GM18868 (cell line): ENCODE measurements around the gene SLC30A2.

Experiments
- ATAC-seq: cut with Tn5 transposase; IDR thresholded peaks from one replicate; pipeline ENCODE4 v1.9.1; 2021; ENCODE audit warnings: mild to moderate bottlenecking, moderate library complexity; ENCODE audit not compliant: unreplicated experiment

SLC30A2 gene

DNA sequence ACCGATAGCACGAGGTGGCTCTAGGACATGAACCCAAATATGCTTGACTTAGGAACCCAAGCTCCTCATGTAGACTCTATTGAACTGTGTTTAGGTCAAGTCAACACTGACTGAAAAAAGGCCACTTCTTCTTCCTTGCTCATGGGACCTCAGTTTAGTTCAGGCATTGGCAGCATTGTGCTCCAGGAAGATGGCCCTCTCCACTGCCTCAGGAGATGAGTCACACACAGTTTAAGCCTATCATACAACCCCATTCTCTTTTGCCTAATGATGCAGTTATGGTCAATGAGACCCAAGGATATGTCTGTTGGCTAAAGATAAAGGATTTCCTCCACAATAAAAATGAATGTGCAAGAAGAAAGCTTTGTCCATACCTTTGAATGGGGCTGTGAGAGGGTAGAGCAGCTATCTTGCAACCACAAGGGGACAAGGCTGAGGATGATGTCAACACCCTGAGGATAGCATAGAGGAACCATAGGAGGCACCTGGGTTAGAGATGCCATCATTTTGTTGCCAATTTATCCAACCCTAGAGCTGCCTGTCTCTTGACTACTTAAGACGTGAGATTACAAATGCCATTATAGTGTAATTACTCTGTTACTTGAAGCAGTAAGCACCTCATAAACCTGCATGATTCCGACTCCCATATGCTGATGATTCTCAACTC, 24.5 kb upstream of the SLC30A2 start:
- no peak for ATAC-seq

DNA sequence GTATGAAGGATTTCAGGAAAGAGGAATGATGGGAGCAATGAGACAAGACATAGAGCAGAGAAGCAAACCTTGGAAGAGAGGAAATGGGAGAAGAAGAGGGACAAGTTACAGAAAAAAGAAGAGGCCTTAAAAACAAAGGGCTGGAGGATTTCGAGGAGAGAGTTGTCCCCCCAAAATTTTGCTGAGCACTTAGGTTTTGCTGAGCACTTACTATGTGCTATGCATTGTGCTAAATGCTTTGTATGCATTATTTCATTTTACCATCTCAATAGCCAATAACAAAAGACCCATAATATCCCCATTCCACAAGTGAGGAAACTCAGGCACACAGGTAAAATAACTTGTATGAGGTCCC, 24.0 kb upstream of the SLC30A2 start:
- ATAC-seq: no peak

DNA sequence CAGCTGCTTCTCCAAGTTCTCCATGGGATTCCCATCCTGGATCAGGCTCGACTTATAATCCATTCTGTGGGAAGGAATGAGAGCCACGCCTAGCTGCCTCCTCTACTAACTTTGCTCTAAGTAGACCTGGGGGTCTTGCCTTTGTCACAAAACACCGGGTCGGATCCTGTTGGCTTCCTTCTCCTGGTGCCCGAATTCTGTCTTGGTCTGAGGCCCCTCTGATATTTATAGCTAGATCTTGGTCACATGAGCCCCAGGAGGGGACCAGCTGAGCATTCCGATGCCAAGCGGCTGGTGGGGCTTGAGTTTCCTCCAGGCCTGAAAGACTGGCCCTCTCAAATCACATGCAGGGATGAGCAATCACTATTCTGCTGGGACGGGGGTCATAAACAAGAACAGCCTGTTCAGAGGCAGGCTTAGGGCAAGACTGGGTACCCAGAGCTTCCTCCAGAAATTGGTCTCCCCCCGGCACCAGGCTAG, 21.6 kb upstream of the SLC30A2 start, which contains the start of gene TRIM63:
Gene TRIM63 (minus strand): TSS at position 199 of the 480 bp plus-strand sequence. CDS start 136 bp downstream, at position 63.
- ATAC-seq: no peak

DNA sequence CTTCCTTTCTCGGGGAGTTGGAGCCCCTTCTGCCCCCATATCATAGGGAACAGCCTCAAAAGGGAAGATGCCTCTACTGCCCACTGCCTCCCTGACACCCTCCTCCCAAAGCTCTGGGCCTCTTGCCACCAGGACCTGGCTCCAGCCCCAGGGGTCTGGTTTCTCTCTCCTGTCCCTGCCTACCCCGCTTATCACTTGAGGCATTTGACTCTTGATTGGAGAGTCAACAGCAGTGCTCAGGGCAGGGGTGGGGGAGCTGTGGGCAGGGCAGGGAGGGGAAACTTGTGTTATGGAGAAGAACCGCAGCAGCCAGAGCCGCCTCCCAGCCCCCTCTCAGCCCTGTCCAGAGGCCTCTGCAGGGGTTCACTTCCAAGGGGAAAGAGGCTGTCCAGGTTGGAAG, 20.9 kb upstream of the SLC30A2 start:
- no peak for ATAC-seq

DNA sequence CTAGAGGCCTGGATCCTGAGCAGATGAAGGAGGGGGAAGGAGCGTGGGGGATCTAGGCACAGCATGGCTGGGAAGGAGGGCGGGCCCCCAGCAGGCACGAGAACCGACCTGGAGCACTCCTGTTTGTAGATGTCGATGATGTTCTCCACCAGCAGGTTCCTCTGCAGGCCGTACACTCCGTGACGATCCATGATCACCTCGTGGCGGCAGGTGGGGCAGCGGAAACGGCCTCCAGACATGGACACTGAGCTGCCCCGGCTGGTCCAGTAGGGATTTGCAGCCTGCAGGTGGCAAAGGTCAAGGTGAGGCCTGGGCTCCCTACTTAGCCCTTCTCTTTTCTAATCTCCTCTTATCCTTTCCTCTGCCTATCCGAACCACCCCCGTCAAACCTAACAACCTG, 20.2 kb upstream of the SLC30A2 start:
- ATAC-seq: no peak

DNA sequence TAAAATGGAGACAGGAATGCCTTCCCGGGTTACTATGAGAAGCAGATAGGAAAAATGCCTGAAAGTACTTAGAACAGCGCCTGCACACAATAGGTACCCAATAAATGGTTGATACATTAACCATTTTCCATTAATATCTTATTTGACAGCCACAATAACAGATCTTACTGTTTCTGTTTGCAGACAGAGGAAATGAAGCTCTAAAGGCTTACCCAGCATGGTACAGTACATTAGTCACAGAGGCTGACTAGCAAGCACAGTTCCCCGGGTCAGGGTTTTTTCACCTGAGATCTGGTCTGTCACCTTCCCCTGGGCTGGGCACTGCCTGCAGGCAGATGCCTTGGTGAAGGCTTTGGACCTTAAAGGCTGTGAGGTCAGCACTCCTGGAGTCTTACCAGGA, 18.6 kb upstream of the SLC30A2 start:
- no peak for ATAC-seq

DNA sequence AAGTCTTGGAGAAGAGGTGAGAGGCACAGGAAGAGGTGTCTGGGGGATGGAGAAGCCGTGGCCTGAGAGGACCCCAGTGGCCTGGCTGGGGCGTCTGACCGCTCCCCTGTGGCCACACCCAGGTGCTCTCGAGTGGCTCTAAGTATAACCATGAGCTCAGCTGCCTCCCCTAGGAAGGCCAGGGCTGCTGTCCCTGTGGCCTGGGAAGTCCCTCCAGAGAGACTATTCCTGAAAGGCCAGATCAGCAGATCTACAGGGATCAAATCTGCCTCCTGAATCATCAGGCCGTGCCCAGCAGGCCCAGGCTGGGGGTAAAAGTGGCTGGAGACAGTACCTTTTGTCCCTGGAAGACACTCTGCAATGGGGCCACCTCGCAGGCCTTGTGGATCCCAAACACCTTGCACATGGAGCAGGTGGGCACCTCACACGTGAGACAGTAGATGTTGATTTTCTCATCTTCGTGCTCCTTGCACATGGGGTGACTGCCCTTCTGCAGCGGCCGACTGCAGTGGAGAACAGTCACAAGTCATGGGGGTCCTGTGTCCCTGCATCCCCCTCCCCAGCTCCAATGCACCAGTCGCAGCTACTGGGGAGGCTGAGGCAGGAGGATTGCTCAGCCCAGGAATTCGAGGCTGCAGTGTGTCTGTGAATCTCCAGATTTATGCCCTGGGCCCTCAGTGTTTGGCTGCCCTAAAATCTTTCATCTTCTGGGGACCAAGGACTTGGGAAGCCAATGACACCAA, 15.1 kb upstream of the SLC30A2 start:
- no peak for ATAC-seq

DNA sequence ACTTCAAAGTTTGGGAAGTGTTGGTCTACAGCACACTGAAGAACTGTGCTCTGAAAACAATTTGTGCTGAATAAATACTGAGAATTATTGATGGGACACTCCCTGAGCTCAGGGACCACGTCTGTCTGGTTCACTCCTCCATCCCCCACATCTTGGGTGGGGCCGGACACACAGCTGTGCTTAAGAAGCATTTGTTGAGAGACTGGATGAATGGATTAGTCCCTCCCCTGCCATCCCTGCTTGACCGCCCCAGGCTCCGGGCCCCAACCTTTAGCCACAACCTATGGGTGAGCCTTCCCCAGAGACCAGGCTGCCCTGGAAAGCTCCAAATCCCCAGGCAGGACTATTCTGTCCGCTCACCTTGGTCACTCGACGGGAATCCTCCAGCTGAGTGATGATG, 14.0 kb upstream of the SLC30A2 start:
- ATAC-seq: no peak

DNA sequence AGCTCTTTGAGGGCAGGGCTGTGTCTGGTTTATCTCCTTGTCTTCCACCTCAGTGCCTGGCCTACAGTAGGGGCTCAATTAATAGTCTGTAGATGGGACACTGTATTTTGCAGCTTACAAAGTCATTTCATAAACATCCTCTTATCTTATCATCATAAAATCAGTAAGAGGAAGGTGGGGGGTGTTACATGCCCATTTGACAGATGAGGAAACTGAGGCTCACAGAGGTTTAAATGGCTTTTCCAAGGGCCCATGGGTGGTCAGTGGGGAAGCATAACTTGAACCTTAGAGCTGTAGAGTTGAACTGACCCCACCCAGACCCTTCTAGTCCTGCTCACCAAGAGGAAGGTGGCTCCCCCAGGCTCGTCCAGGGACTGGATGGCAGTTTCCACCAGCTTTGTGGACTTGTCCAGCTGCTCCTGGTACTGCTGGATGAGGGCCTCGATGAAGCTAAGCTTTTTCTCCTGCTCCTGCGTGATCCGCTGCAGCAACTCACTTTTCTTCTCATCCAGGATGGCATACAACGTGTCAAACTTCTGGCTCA, 12.2 kb upstream of the SLC30A2 start:
- ATAC-seq: no peak

DNA sequence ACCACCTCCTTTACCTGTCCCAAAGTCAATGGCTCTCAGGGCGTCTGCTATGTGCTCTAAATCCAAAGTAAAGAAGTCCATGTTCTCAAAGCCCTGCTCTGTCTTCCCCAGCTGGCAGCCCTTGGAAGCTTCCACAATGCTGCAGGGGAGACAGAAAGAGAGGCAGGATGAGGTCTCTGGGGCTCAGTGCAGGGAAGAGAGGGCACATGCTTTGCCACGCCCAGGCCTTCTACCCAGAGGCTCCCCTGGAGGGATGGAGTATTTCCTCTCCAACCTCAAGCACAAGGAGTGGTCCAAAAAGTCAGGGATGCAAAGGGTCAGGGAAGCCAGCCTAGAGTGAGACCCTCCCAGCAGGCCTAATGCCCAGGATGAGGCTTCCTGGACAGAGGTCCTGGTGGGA, 11.3 kb upstream of the SLC30A2 start:
- no peak for ATAC-seq

DNA sequence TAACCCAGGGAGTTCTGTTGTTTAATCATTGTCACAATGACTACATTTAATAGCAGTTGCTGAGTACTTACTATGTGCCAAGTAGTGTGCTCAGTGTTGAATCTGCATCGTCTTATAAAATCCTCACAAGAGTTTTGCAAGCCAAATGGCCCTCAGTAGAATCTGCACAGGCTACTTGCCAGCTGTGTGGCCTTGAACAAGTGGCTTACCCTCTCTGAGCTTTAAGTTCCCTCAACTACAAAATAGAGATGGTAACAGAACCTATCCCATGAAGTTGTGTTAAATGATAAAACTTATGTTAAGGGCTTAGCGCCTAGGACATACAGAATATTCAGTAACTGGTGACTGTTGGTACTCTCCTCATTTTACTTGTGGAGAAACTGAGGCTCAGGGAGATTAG, 9.1 kb upstream of the SLC30A2 start:
- no peak for ATAC-seq

DNA sequence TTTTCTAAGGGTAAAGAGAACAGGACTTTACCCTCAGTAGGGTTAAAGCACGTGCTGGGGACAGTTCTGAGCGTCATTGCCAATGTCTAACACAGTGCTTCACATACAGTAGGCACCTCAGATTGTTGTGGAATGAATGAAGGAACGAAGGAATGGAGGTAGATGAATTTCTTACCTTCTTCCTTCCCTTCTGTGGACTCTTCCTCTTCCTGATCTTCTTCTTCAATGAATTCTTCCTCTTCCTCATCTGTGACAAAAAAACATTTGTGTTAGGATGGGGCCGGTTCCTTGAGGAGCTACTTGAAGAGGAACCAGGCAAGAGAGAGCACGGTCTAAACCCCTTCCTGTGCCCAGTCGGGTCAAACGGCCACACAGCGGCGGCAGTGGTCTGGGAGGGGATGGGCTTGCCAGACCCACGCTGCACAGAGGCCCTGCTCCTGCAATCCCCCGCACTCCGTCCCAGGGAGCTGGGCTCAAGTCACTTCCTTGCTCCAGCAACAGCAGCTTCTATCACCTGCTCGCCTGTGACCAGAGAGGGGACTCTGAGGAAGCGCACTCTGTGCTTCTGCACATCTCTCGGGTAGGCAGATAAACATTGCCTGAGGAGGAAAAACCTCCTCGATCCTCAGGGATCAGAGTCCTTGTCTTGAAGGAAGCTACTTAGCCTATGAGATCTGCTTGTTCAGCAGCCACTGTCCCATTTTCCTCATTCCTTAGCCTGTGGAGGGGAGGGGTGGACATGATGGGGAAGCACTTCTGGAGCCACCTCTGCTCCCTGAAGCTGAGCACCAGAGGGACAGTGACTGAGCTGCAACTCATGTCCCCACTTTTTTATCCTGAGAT, 8.0 kb upstream of the SLC30A2 start:
- ATAC-seq: no peak

DNA sequence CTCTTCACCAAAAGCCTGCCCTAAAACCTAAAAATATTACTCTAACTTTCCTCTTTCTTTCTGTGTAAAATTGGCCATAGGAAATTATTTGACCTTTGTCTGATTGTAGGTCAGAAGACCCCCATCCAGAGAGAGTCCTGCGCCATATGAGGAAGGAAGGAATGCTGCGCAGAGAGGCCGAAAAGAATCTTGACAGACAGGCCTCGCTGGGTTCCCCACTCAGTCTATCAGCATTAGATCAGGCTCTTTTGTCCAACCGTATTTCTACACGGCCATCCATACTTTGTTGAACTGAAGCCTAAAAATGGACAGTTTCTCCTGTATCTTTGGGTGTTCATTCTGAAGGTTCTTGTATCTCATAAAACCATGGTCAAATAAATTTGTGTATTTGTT, 4.3 kb upstream of the SLC30A2 start:
- no peak for ATAC-seq

DNA sequence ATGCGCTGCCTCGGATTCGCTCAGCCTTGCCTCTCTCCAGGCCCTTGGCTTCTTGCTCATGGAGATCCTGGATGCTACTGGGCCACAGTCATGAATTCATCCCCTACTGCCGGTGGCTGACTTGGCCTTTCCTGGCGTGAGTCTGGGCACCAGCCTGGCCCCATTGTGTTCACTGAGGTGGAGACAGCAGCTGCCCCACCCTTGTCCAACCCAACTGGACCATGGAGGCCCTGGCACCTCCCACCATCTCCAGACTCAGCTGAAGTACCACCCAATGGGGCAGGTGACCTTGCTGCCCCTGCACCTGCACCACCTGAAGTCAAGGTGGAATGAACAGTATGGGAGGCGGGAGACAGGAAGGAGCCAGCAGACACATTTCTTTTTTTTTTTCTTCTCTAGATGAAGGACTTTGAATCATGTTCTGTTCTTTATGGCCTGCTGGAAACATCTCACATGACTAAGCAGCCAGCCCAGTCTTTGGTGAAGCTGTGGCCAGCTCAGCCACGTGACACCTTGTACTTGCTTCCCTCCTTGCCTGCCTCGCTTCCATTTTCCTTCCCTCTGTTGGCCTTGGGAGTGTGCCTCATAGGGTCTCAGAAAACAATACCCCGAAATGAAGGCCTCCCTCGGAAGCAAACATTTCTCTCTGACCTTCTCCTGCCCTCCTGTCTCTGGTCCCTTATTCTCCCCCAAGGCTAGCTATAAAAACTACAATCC, 3.8 kb upstream of the SLC30A2 start:
- no peak for ATAC-seq

DNA sequence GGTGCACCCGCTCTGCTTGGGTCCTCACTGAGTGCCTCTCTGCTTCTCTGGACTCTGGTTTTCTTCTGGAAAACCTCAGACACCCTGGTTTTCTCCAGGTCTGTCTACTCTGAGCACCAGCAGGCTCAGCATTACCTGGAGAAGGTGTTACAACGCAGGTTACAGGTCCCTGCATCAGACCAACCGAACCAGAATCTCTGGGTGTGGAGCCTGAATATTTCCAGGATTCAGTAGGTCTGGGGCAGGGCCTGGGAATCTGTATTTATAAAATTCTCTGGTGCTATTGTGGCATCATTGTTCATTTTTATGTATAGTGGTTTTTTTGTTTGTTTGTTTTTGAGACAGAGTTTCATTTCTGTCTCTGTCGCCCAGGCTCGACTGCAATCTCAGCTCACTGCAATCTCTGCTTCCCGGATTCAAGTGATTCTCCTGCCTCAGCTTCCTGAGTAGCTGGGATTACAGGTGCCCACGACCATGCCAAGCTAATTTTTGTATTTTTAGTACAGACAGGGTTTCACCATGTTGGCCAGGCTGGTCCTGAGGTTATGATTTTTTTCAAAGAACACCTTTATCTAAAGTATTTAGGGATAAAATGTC, 1.5 kb upstream of the SLC30A2 start:
- ATAC-seq: no peak

DNA sequence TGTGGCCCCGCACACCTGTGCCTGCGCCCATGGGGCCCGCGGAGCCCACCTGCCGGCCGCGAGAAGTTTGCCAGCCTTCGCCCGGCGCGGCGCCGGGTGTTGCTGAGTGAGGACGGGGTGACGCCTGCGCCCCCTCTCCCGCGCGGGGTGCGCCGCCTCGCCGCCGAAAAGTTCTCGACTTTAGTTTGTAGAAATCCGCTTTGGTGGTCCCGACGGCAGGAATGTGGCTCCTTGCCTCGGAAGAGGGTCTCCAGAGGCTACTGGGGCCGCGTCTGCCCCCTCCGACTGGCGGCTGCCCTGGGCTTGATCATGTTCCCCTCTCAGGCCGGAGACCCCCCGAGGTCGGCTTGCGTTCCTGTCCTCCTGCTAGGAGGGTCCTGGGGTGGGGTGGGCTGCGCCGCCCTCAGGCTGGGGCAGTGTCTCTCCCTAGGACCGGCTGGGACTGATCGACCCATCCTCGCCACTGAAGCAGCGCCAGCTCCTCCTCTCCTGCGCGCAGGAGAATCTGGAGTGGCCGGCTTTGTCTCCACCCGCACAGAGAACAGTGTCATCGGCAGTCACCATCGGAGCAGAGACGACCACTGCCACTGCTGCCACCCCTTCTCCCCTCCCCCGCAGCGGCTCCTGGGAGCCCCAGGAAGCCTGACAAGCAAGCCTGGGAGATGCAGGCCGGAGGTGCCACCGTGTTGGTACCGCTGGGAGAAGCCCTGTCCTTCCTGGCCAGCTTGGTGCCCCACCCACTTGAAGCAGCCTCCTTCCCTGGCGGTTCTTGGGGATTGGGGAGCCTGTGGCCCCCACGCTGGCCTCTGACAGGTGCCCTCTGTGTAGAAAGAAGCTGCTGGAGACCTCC, 553 bp upstream of the SLC30A2 start:
- ATAC-seq: no peak

DNA sequence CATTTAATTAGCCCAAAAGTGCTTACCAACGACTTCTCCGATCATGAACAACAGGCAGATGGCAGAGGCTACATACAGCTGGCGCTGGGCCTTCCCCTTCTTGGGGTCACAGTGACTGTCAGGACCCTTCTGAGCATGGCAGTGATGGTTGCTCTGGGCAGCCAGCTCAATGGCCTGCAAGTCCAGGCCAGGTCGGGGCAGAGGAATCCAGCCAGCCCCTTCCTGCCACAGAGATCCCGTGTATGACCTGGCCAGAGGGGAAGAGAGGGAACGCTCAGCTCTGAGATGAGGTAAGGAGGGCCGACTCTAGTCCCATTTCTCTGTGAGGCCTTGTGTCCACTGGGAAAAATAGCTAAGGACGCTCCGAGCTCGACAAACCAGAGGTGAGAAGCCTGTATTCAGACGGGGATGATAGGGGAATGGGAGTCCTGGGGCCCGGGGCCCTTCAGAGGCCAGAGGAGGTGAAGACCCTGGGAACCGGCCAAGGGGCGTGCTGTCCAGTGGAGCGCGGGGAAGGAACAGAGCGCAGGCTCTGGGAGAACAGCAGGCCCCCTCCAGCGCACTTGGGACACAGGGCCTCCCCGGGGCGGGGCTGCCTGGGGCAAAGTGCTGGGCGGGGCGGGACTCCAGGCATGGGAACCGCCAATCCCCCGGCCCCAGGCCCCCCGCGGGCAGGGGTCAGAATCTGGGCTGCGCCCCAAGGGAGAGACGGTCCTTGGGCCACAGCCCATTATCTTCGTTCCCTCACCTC, 772 bp downstream of the SLC30A2 start:
- ATAC-seq: no peak

DNA sequence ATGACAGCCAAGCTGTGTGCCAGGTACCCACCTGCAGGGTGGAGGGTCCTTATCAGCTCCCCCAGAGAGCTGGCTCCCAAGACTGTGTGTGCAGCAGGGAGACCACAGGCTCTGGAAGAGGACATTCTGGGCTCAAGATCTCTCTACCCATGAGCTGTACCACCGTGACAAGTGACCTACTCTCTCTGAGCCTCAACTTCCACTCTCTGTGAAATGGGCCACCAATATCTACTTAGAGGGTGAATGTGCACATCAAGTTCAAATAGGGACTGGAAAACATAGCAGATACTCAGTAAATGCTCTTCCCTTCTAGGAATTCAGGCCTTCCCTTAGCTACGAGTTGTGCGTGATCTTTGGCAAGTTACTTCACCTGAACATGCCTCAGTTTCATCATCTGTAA, 1.5 kb downstream of the SLC30A2 start:
- no peak for ATAC-seq

DNA sequence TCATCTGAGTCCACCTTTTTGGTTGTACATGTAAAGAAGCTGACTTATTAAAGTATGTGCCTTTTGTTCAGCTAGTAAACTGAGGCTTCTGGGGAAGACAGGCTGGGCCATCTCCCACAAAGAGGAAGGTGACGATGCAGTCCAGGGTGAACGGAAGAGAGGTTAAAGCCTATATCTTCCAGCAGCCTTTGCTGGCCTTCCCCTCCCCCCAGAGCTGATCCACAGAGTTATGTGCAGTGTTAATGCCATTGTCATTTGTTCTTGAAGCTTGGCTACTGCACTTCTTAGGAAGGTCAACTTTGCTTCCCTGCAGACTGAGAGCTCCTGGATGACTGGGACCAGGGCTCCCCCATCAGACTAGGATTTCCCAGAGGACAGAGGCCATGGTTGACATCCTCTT, 2.2 kb downstream of the SLC30A2 start:
- no peak for ATAC-seq
